Colonic mucosa (tissue), 4 donors: Measurements from ENCODE around the gene GFRA1. TPM values are rescaled to one million over a fixed set of nuclear protein-coding genes. Genes with fewer than 3 reads are reported as not detected.

Experiments used
- DNase-seq: peaks from one replicate; pipeline ENCODE4 v3.0.0-alpha.2; 2020
- H3K27ac ChIP-seq: fragments of 200-600 bp; one replicate; pipeline ENCODE4 v1.8.0; 2021
- H3K27me3 ChIP-seq: fragments of 200-600 bp; one replicate; pipeline ENCODE4 v1.8.0; 2021
- H3K36me3 ChIP-seq: fragments of 200-600 bp; one replicate; pipeline ENCODE4 v1.8.0; 2021
- H3K4me1 ChIP-seq: fragments of 200-600 bp; one replicate; pipeline ENCODE4 v1.8.0; 2021; ENCODE audit warnings: mild to moderate bottlenecking
- H3K4me3 ChIP-seq: fragments of 200-600 bp; one replicate; pipeline ENCODE4 v1.8.0; 2021
- H3K9ac ChIP-seq, 2 donors: one replicate each; pipeline ENCODE4 v1.7.0; 2013; ENCODE audit warnings: control low read depth in 2 of 2, low read depth in 2 of 2, low read length in 2 of 2
- H3K9me3 ChIP-seq: fragments of 200-600 bp; one replicate; pipeline ENCODE4 v1.8.0; 2021
- CTCF ChIP-seq: fragments of 200-600 bp; IDR thresholded peaks from one replicate; pipeline ENCODE4 v1.8.0; 2022; ENCODE audit warnings: antibody characterized with exemption, mild to moderate bottlenecking
- intact Hi-C: fragments of 100-400 bp; cut with DNase I; formaldehyde crosslinking; loops from one replicate; pipeline ENCODE4 v1.14.1; 2022
- total RNA-seq, 2 donors: library from RNA; stranded (reverse); fragmentation: NEBNext Ultra II Directional in 1 of 2; extraction: Animal tissue kit (Norgen Biotek cat#: 25700) in 1 of 2; gene quantifications; one replicate each; pipeline ENCODE4 v1.2.1, GENCODE V29; 2021
- donor health status: healthy.
- donor health status: DM: no; HTN: no; CAD: no.
- donor health status: DM: no; HTN: no; CAD: no.

GFRA1 gene
- total RNA-seq, 2 donors from 2014 or later: 1.0 to 4.9 TPM

DNA sequence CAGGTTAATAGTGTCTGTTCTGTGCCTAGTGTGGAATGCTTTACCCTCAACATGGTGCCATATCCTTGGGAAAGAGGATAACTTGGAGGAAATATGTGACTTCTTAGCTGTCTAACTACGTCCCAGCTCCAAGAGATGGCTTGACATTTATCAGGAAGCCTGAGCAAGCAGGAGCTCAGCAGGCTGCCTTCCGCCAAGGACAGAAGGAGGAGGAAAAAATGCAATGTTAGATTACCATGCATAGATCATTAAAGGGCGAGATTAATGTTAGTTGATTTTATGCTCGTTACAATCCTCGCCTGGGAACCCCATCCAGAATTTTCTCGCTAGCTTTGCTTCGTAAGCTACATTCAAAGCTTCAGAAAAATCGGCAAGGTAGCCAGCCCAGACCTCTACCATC, 97.8 kb downstream of the GFRA1 start:
- no peak overlapping the region for H3K9ac ChIP-seq
- no peaks in the 10 kb centered on the region for H3K9me3 ChIP-seq
- TF ChIP-seq CTCF: no peak
- no peaks in the 10 kb centered on the region for H3K4me1 ChIP-seq
- no peak for DNase-seq
- no peak overlapping the region for H3K27ac ChIP-seq
- H3K27me3 ChIP-seq: no peaks in the 10 kb centered on the region
- no peaks in the 10 kb centered on the region for H3K36me3 ChIP-seq
- intact Hi-C loops: no loop called here
- H3K4me3 ChIP-seq: no peak overlapping the region

- Histone ChIP-seq H3K9ac (no peak overlapping the region), H3K36me3 (no peaks in the 10 kb centered on the region), H3K27ac (no peak overlapping the region), H3K4me3 (no peak overlapping the region), H3K9me3 (no peaks in the 10 kb centered on the region), H3K27me3 (no peaks in the 10 kb centered on the region), H3K4me1 (no peaks in the 10 kb centered on the region)
- no peak for DNase-seq
- intact Hi-C loops: no loop called here
- TF ChIP-seq CTCF: no peak
Observed at GRCh38 chr10:116171505-116171904, 101.5 kb downstream of the GFRA1 start.

DNA sequence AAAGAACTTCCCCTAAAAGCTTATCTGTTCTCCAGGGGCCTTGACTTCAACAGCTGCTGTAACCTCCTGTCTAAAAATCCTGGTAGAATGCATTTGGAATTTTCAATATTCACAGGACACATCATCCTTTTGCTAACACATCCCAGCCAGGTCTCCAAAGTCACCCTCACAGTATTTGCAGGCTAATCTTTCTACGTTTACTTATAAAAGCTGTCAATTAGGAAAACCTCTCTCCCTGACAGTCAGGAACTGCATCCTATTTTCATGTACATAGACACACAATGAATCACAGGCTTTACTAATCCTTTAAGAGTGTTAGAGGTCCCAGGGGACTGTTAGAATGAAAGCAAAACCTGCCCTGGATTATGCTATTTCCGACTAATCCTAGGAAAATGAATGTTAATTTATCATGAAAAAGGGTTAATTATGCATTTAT, 102.2 kb downstream of the GFRA1 start:
- TF ChIP-seq CTCF: no peak
- H3K36me3 ChIP-seq: no peaks in the 10 kb centered on the region
- no peak overlapping the region for H3K4me3 ChIP-seq
- no peaks in the 10 kb centered on the region for H3K9me3 ChIP-seq
- H3K27me3 ChIP-seq: no peaks in the 10 kb centered on the region
- H3K9ac ChIP-seq: no peak overlapping the region
- intact Hi-C loops: no loop called here
- DNase-seq: no peak
- no peaks in the 10 kb centered on the region for H3K4me1 ChIP-seq
- H3K27ac ChIP-seq: no peak overlapping the region

- Histone ChIP-seq H3K4me1 (no peaks in the 10 kb centered on the region), H3K27me3 (no peaks in the 10 kb centered on the region), H3K27ac (no peak overlapping the region), H3K9me3 (no peaks in the 10 kb centered on the region), H3K4me3 (no peak overlapping the region), H3K9ac (no peak overlapping the region), H3K36me3 (no peaks in the 10 kb centered on the region)
- intact Hi-C loops: no loop called here
- no peak for TF ChIP-seq CTCF
- no peak for DNase-seq
Observed at GRCh38 chr10:116169782-116170445, 103.1 kb downstream of the GFRA1 start.

- TF ChIP-seq CTCF: no peak
- Histone ChIP-seq H3K4me3 (no peak overlapping the region), H3K9me3 (no peaks in the 10 kb centered on the region), H3K27me3 (no peaks in the 10 kb centered on the region), H3K9ac (no peak overlapping the region), H3K36me3 (no peaks in the 10 kb centered on the region), H3K4me1 (no peaks in the 10 kb centered on the region), H3K27ac (no peak overlapping the region)
- DNase-seq: no peak
- intact Hi-C loops: no loop called here
Observed at GRCh38 chr10:116168745-116169144, 104.3 kb downstream of the GFRA1 start.
